SK-N-SH (cell line): ENCODE data around the gene YWHAH. TPM values are rescaled to one million over a fixed set of nuclear protein-coding genes. Genes with fewer than 3 reads are reported as not detected.

Experiments
- CTCF ChIA-PET: fragments of 300-600, 350-600 bp; formaldehyde crosslinking; extraction: SDS; loops from one replicate; lab custom pipeline; 2021; lab: Yijun Ruan, JAX
- POLR2A ChIA-PET: fragments of 350-600 bp; sonication (Branson Sonifier 250); formaldehyde crosslinking; extraction: SDS; loops from one replicate; lab custom pipeline; 2020; ENCODE audit warnings: antibody characterized with exemption, inconsistent platforms; lab: Yijun Ruan, JAX
- DNase-seq: peaks from one replicate; pipeline ENCODE4 v3.0.0; 2012
- H2AFZ ChIP-seq: fragments of 200-600 bp; sonication (generic); 2 replicates; pipeline ENCODE4 v1.8.1; 2016; ENCODE audit warnings: antibody characterized with exemption, mild to moderate bottlenecking, low read depth
- H3F3A ChIP-seq: fragments of 200-600 bp; sonication (generic); replicated peaks from 2 replicates; pipeline ENCODE3; 2016; ENCODE audit warnings: antibody characterized with exemption, mild to moderate bottlenecking; ENCODE audit not compliant: insufficient read depth
- H3K27ac ChIP-seq, 2 experiments: fragments of 200-500 bp in 1 of 2; fragments of 200-600 bp in 1 of 2; sonication (Bioruptor generic) in 1 of 2; sonication (generic), shearing (Covaris generic) in 1 of 2; 2 replicates each; pipeline versions ENCODE4 v1.5.1 to v1.6.1; 2014 to 2016; ENCODE audit warnings: low read depth in 2 of 2, inconsistent platforms in 1 of 2, low read length in 1 of 2, mild to moderate bottlenecking in 1 of 2, mixed read lengths in 1 of 2
- H3K27me3 ChIP-seq: fragments of 200-600 bp; sonication (generic), shearing (Covaris generic); 2 replicates; pipeline ENCODE4 v1.6.1; 2016; ENCODE audit warnings: mixed run types; ENCODE audit not compliant: insufficient read depth
- H3K36me3 ChIP-seq, 2 experiments: fragments of 200-500 bp in 1 of 2; fragments of 200-600 bp in 1 of 2; sonication (Bioruptor generic) in 1 of 2; sonication (generic) in 1 of 2; replicated peaks in 1 of 2; 2 replicates each; pipeline versions ENCODE3 to v1.5.1; 2014 to 2016; ENCODE audit warnings: low read length in 1 of 2, mild to moderate bottlenecking in 1 of 2; ENCODE audit not compliant: insufficient read depth in 2 of 2, control insufficient read depth in 1 of 2
- H3K4me1 ChIP-seq, 2 experiments: fragments of 200-500 bp in 1 of 2; fragments of 200-600 bp in 1 of 2; sonication (Bioruptor generic) in 1 of 2; sonication (generic), shearing (Covaris generic) in 1 of 2; 2 replicates each; pipeline versions ENCODE4 v1.5.1 to v1.6.1; 2014 to 2016; ENCODE audit warnings: low read depth in 1 of 2, low read length in 1 of 2, mixed run types in 1 of 2; ENCODE audit not compliant: insufficient read depth in 2 of 2, control insufficient read depth in 1 of 2
- H3K4me2 ChIP-seq: fragments of 200-600 bp; sonication (generic), shearing (Covaris generic); 2 replicates; pipeline ENCODE4 v1.6.1; 2017; ENCODE audit warnings: mixed run types
- H3K4me3 ChIP-seq, 2 experiments: fragments of 200-500 bp in 1 of 2; fragments of 200-600 bp in 1 of 2; sonication (Bioruptor generic) in 1 of 2; sonication (generic), shearing (Covaris generic) in 1 of 2; 2 replicates each; pipeline versions ENCODE4 v1.5.1 to v1.8.1; 2014 to 2016; ENCODE audit warnings: low read depth in 2 of 2, inconsistent platforms in 1 of 2, low read length in 1 of 2, mild to moderate bottlenecking in 1 of 2, mixed read lengths in 1 of 2, moderate library complexity in 1 of 2
- H3K79me2 ChIP-seq: fragments of 200-600 bp; sonication (generic); 2 replicates; pipeline ENCODE4 v1.8.1; 2017; ENCODE audit warnings: mild to moderate bottlenecking; ENCODE audit not compliant: insufficient read depth
- H3K9ac ChIP-seq: fragments of 200-600 bp; sonication (generic); 2 replicates; pipeline ENCODE4 v1.6.1; 2017; ENCODE audit warnings: mixed run types
- H3K9me2 ChIP-seq: fragments of 200-600 bp; sonication (generic); 2 replicates; pipeline ENCODE4 v1.6.1; 2017; ENCODE audit warnings: mixed run types
- H3K9me3 ChIP-seq: fragments of 200-600 bp; sonication (generic); 2 replicates; pipeline ENCODE4 v1.6.1; 2017; ENCODE audit warnings: mixed run types, mild to moderate bottlenecking, moderate library complexity
- H4K20me1 ChIP-seq: fragments of 200-600 bp; sonication (generic); 2 replicates; pipeline ENCODE4 v1.6.1; 2017; ENCODE audit warnings: mild to moderate bottlenecking, mixed run types; ENCODE audit not compliant: insufficient read depth
- CHD2 ChIP-seq: fragments of 150-350 bp; IDR thresholded peaks from 2 replicates; pipeline ENCODE4 v1.6.1; 2018; ENCODE audit warnings: low read length; ENCODE audit not compliant: partially characterized antibody
- ELF1 ChIP-seq: IDR thresholded peaks from 2 replicates; pipeline ENCODE4 v1.4.0; 2012
- FOSL2 ChIP-seq: IDR thresholded peaks from 2 replicates; pipeline ENCODE4 v1.4.0; 2012; ENCODE audit warnings: low read depth, mild to moderate bottlenecking, moderate library complexity, borderline replicate concordance
- FOXJ3 ChIP-seq: sonication (generic); formaldehyde crosslinking; IDR thresholded peaks from 2 replicates; pipeline ENCODE4 v1.5.1; 2020; ENCODE audit warnings: mild to moderate bottlenecking, missing genetic modification reagents
- FOXM1 ChIP-seq: IDR thresholded peaks from 2 replicates; pipeline ENCODE4 v1.4.0; 2012; ENCODE audit warnings: low read depth, mild to moderate bottlenecking
- GABPA ChIP-seq: IDR thresholded peaks from 2 replicates; pipeline ENCODE4 v1.4.0; 2012; ENCODE audit warnings: low read depth, mild to moderate bottlenecking
- GATA2 ChIP-seq: sonication (generic); formaldehyde crosslinking; IDR thresholded peaks from 2 replicates; pipeline ENCODE4 v1.5.0; 2020; ENCODE audit warnings: mild to moderate bottlenecking, missing genetic modification reagents
- MAX ChIP-seq: IDR thresholded peaks from 2 replicates; pipeline ENCODE4 v1.4.0; 2012; ENCODE audit warnings: low read depth
- MEF2A ChIP-seq: IDR thresholded peaks from 2 replicates; pipeline ENCODE4 v1.4.0; 2012; ENCODE audit warnings: low read depth, borderline replicate concordance
- MXI1 ChIP-seq: IDR thresholded peaks from 2 replicates; pipeline ENCODE4 v1.6.1; 2012; ENCODE audit warnings: mild to moderate bottlenecking, low read depth, low read length, improper control_type of control experiment
- NFIC ChIP-seq: IDR thresholded peaks from 2 replicates; pipeline ENCODE4 v1.4.0; 2012; ENCODE audit warnings: borderline replicate concordance
- NRF1 ChIP-seq: IDR thresholded peaks from 2 replicates; pipeline ENCODE4 v1.6.1; 2012; ENCODE audit warnings: low read depth, mild to moderate bottlenecking, low read length
- RAD21 ChIP-seq: IDR thresholded peaks from 2 replicates; pipeline ENCODE4 v1.6.1; 2012; ENCODE audit warnings: mild to moderate bottlenecking, low read length
- RFX5 ChIP-seq: IDR thresholded peaks from 2 replicates; pipeline ENCODE4 v1.6.1; 2012; ENCODE audit warnings: mild to moderate bottlenecking, improper control_type of control experiment, low read length
- RXRA ChIP-seq: IDR thresholded peaks from 2 replicates; pipeline ENCODE4 v1.4.0; 2012; ENCODE audit warnings: low read depth, mild to moderate bottlenecking, borderline replicate concordance
- SIN3A ChIP-seq: IDR thresholded peaks from 2 replicates; pipeline ENCODE4 v1.6.1; 2012; ENCODE audit warnings: low read depth, mild to moderate bottlenecking, low read length, moderate library complexity, borderline replicate concordance
- TAF1 ChIP-seq: IDR thresholded peaks from 2 replicates; pipeline ENCODE4 v1.6.1; 2012; ENCODE audit warnings: low read depth, mild to moderate bottlenecking, low read length, moderate library complexity, borderline replicate concordance
- TCF12 ChIP-seq: IDR thresholded peaks from 2 replicates; pipeline ENCODE4 v1.4.0; 2012
- USF2 ChIP-seq: fragments of 150-350 bp; IDR thresholded peaks from 2 replicates; pipeline ENCODE4 v1.6.1; 2017; ENCODE audit warnings: antibody characterized with exemption, low read length, low read depth, borderline replicate concordance
- YY1 ChIP-seq: IDR thresholded peaks from 2 replicates; pipeline ENCODE4 v1.4.0; 2012; ENCODE audit warnings: low read depth, mild to moderate bottlenecking
- ZBTB33 ChIP-seq: IDR thresholded peaks from 2 replicates; pipeline ENCODE4 v1.4.0; 2012; ENCODE audit warnings: low read depth, borderline replicate concordance
- WGBS: methylation state at CpG from one replicate; pipeline ENCODE4 v1.1.6; 2017; ENCODE audit warnings: low lambda C conversion rate; 5-methylcytosine and 5-hydroxymethylcytosine counted together
- polyA plus RNA-seq, 3 experiments: library from polyadenylated mRNA; depleted of rRNA; stranded (reverse); fragments of >200 nt; gene quantifications; 2 replicates each; pipeline ENCODE4 v1.2.3, GENCODE V29; 2012

The YWHAH gene
- polyA plus RNA-seq, 1 of the 3 experiments (the other 2 are of a cell fraction) = 102 TPM

GRCh38 chr22:31987218-31987617 is 42.9 kb downstream of the YWHAH start:
- no peak for DNase-seq
- no peaks in the 10 kb centered on the region for H3K36me3 ChIP-seq
- no peaks in the 10 kb centered on the region for H3K79me2 ChIP-seq
- 33% methylated on average over 1 of the region's 1 CpG for WGBS
- POLR2A ChIA-PET = no interaction called here
- H3K9ac ChIP-seq = no peak overlapping the region
- H3F3A ChIP-seq = no peaks in the 10 kb centered on the region
- CTCF ChIA-PET = no interaction called here
- H2AFZ ChIP-seq = no peak overlapping the region
- H3K9me3 ChIP-seq = no peaks in the 10 kb centered on the region
- no peaks in the 10 kb centered on the region for H3K9me2 ChIP-seq
- no peak overlapping the region for H3K27ac ChIP-seq
- no peak overlapping the region for H3K4me3 ChIP-seq
- H3K4me1 ChIP-seq = no peaks in the 10 kb centered on the region
- TF ChIP-seq RXRA (no peak), ZBTB33 (no peak), ELF1 (no peak), MAX (no peak), TAF1 (no peak), GATA2 (no peak), NFIC (no peak), GABPA (no peak), RAD21 (no peak), SIN3A (no peak), CHD2 (no peak), FOSL2 (no peak), MEF2A (no peak), TCF12 (no peak), FOXM1 (no peak)
- no peak overlapping the region for H3K4me2 ChIP-seq
- 0 out of 2 replicates have a peak, but pooled peaks cover 12% of the 10 kb centered on the region for H3K27me3 ChIP-seq
- H4K20me1 ChIP-seq = no peaks in the 10 kb centered on the region

GRCh38 chr22:31991102-31991839 is 46.9 kb downstream of the YWHAH start:
- Histone ChIP-seq H2AFZ (no peak overlapping the region), H3K4me1 (no peaks in the 10 kb centered on the region), H3K27ac (no peak overlapping the region), H3K36me3 (no peaks in the 10 kb centered on the region), H3F3A (no peaks in the 10 kb centered on the region), H3K9ac (no peak overlapping the region), H3K4me3 (no peak overlapping the region), H4K20me1 (no peaks in the 10 kb centered on the region), H3K27me3 (0 out of 2 replicates have a peak, but pooled peaks cover 12% of the 10 kb centered on the region), H3K9me2 (no peaks in the 10 kb centered on the region), H3K4me2 (no peak overlapping the region), H3K79me2 (no peaks in the 10 kb centered on the region), H3K9me3 (no peaks in the 10 kb centered on the region)
- DNase-seq = no peak
- WGBS = 54% methylated on average over 4 of the region's 4 CpGs
- ChIA-PET CTCF (interaction anchor here (0.8 to 1.6 kb wide), 5 partner anchors 14 to 275 kb away, joined by 3 to 6 read pairs (median 3); no protein-coding TSS in a partner anchor), POLR2A (no interaction called here)
- TF ChIP-seq MXI1 (no peak), USF2 (no peak), ELF1 (no peak), FOXM1 (no peak), FOXJ3 (CRISPR knock-in tag) (no peak), NRF1 (no peak), MAX (no peak), TAF1 (no peak), SIN3A (no peak), RXRA (no peak), YY1 (no peak), RFX5 (no peak)
